GM12872 (cell line): Measurements from ENCODE around the gene CHCHD4.

Experiments
- TF ChIP-seq, protein P1 (sequence below): IDR thresholded peaks from 3 replicates; pipeline ENCODE4 v1.5.1; 2011; ENCODE audit warnings: low read depth, mild to moderate bottlenecking, low read length, moderate library complexity; ENCODE audit not compliant: insufficient read depth

The CHCHD4 gene

GRCh38 chr3:14128724-14129123 is 4.1 kb upstream of the CHCHD4 start:
- TF ChIP-seq, protein P1, sequence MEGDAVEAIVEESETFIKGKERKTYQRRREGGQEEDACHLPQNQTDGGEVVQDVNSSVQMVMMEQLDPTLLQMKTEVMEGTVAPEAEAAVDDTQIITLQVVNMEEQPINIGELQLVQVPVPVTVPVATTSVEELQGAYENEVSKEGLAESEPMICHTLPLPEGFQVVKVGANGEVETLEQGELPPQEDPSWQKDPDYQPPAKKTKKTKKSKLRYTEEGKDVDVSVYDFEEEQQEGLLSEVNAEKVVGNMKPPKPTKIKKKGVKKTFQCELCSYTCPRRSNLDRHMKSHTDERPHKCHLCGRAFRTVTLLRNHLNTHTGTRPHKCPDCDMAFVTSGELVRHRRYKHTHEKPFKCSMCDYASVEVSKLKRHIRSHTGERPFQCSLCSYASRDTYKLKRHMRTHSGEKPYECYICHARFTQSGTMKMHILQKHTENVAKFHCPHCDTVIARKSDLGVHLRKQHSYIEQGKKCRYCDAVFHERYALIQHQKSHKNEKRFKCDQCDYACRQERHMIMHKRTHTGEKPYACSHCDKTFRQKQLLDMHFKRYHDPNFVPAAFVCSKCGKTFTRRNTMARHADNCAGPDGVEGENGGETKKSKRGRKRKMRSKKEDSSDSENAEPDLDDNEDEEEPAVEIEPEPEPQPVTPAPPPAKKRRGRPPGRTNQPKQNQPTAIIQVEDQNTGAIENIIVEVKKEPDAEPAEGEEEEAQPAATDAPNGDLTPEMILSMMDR, result no peak

GRCh38 chr3:14127516-14128161 is 3.0 kb upstream of the CHCHD4 start:
- TF ChIP-seq, protein P1, result no peak

DNA sequence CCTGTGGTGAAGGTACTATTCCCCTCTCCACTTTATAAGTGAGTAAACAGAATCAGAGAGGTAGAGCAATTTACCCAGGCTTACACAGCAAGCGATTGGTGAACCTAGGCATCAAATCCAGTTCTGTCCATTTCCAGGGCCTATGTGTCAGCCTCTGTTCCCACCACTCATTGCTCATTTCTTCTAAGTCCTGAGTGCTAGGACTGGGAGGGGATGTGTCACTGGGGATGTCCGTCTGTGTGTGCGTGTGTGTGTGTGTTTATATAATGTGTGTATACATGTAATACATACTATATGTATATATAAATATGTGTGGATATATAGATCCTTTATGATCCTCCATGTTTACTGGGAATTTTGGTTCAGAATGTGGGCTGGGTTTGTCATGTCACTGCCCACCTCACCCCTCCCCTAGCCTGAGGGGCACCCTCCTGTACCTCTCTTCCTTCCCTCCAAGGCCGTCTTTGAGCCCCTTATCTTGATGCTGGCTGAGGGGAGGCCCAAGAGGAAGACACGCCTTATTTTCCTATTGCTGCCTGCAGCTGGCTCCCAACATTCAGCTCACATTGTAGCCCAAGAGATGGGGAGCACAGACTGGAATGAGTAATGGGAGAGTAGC is 2.3 kb upstream of the CHCHD4 start:
- TF ChIP-seq, protein P1, result no peak

DNA sequence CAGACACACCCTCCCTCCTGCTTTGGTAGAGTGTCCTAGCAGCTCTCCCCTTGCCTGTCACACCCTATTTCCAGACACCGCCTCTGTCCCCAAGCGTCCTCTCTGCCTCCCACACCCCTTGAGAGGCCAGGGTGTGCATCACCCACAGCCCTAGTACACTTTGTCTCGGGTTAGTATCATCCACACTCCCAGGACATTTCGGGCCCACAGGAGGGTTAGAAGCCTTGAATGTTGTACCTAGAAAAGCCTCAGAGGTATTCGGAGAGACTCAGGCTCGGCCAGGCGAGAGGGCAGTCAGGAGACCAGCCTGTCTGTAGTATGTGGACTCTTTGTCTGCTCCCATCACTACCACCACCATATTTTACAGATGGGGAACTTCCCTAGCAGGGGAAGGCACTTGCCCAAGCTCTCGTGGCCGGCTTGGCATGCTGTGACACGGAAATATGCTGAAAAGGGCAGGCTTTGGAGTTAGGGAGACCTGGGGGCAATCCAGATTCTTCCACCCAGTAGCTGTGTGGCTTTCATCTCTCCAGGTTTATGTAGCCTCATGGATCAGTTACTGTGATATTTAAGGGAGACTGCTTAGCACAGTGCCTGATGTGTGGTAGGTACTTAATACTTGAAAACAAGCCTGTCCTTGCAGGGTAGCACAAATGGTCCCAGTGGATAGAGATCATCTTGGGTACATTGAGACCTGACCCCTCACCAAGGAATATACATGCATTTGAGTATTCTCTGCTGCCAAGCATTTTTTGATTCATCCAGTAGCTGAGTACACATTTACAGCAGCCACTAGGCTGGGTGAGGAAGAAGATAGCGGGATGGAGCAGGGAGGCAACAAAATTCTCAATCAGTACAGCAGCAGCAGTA is 1.6 kb upstream of the CHCHD4 start:
- TF ChIP-seq, protein P1, result no peak

DNA sequence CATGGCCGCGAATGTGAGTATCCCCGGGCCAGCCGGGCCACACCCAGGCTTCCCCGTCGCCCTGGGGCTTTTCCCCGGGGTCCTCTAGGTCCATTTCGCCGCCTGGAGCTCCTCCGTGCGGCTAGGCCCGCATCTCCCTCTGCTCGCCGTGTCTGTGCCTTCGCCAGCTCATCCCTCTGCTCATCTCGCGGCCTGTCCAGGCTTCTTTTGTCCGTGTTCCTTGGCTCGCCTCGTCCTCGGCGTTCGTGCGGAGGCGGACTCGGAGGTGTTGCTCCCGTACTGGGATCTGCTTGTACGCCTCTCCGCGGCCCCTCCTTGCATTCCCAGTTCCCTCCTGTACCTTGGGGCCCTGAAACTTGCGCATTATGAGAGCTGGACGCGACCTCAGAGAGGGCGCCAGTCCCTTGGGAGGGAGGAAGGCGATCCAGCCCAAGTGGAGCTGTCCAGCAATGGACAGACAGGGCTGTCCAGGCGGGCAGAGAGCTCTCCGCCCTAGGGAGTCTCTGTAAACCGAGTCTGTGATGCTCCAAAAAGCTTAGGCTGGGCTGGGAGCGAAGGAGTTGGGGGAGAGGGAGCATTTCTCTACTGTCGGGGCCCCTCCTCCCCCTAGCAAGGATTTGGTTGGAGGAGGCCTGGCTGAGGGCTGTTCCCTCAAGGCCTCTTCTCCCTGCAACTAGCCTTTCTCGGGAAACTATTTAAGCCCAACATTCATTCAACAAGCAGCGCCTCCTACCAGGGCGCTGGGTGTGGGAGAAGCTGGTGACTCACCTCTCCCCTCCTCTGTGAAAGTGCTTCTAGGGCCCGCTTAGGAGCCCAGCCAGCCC is 735 bp upstream of the CHCHD4 start:
- TF ChIP-seq, protein P1, result no peak

DNA sequence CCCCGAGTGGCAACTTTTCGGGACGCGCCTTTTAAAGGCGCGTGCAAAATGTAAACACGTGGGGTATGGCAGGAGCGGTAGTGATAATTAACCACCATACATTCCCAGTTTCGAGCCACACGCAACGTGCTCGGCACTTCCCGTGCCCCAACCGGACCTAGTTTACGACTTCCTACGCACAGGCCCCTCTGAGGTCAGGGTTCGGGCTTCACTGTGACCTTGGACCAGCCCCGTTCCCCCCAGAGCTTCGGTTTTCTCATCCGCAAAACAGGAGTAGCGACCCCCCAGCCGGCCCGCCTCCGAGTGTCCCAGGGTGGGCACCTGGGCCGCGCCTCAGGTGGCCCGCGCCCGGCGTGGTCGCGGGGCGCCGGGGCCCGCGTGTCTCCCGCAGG is 451 bp downstream of the CHCHD4 start:
- TF ChIP-seq, protein P1, result no peak
